Skin epidermis (tissue), 12 donors: ENCODE results near the gene BGN.

Source experiments
- H3K27ac ChIP-seq, 21 experiments: fragments of 200-600 bp; sonication (generic) in 11 of 21; one replicate each; pipeline ENCODE4 v1.5.0; 2020; ENCODE audit warnings: mild to moderate bottlenecking in 3 of 21, inconsistent platforms in 2 of 21, moderate library complexity in 2 of 21
- H3K4me3 ChIP-seq, 7 experiments: fragments of 200-600 bp; sonication (generic) in 2 of 7; one replicate each; pipeline ENCODE4 v1.5.0; 2020; ENCODE audit warnings: inconsistent platforms in 2 of 7, mild to moderate bottlenecking in 2 of 7, moderate library complexity in 1 of 7

BGN gene

GRCh38 chrX:153499341-153499740 is 4.6 kb downstream of the BGN start:
- peak overlapping the region in 3 of 21 experiments; percentile 20 to 69 (median 43) for H3K27ac ChIP-seq
- no peak overlapping the region for H3K4me3 ChIP-seq

GRCh38 chrX:153499876-153500275 is 5.1 kb downstream of the BGN start:
- no peak overlapping the region for H3K4me3 ChIP-seq
- H3K27ac ChIP-seq, result peak overlapping the region in 3 of 21 experiments; percentile 20 to 69 (median 43)

- peak overlapping the region in 1 of 21 experiments; percentile 88 for H3K27ac ChIP-seq
- H3K4me3 ChIP-seq, result no peak overlapping the region
These were observed 6.0 kb downstream of the BGN start for GRCh38 chrX:153500676-153501280.

GRCh38 chrX:153501530-153501929 is 6.8 kb downstream of the BGN start:
- Histone ChIP-seq H3K4me3 (no peak overlapping the region), H3K27ac (peak overlapping the region in 8 of 21 experiments; percentile 2 to 88 (median 34))

GRCh38 chrX:153502131-153502530 is 7.4 kb downstream of the BGN start:
- peak overlapping the region in 8 of 21 experiments; percentile 2 to 88 (median 34) for H3K27ac ChIP-seq
- peak overlapping the region in 2 of 7 experiments; percentile 24 to 27 for H3K4me3 ChIP-seq

GRCh38 chrX:153502796-153503195 is 8.0 kb downstream of the BGN start:
- Histone ChIP-seq H3K4me3 (peak overlapping the region in 2 of 7 experiments; percentile 24 to 27), H3K27ac (peak overlapping the region in 2 of 21 experiments; percentile 63 to 88)

GRCh38 chrX:153504445-153505016 is 9.8 kb downstream of the BGN start:
- Histone ChIP-seq H3K27ac (peak overlapping the region in 1 of 21 experiments; percentile 69), H3K4me3 (no peak overlapping the region)

- no peak overlapping the region for H3K27ac ChIP-seq
- H3K4me3 ChIP-seq, result no peak overlapping the region
These were observed 10.6 kb downstream of the BGN start for GRCh38 chrX:153505361-153505760.

- Histone ChIP-seq H3K4me3 (no peak overlapping the region), H3K27ac (no peak overlapping the region)
These were observed 12.9 kb downstream of the BGN start for GRCh38 chrX:153507484-153508178.

GRCh38 chrX:153509592-153509991 is 14.8 kb downstream of the BGN start:
- Histone ChIP-seq H3K27ac (no peak overlapping the region), H3K4me3 (no peak overlapping the region)

GRCh38 chrX:153510383-153510782 is 15.6 kb downstream of the BGN start:
- no peak overlapping the region for H3K27ac ChIP-seq

GRCh38 chrX:153511784-153512500 is 17.2 kb downstream of the BGN start:
- H3K4me3 ChIP-seq, result no peak overlapping the region
- no peak overlapping the region for H3K27ac ChIP-seq

More at GRCh38 chrX:153510383-153510782, 15.6 kb downstream of the BGN start:
- no peak overlapping the region for H3K4me3 ChIP-seq

- H3K27ac ChIP-seq, result no peak overlapping the region
- H3K4me3 ChIP-seq, result no peak overlapping the region
These were observed 17.7 kb downstream of the BGN start for GRCh38 chrX:153512501-153512893.

GRCh38 chrX:153513265-153513664 is 18.5 kb downstream of the BGN start:
- no peak overlapping the region for H3K4me3 ChIP-seq
- H3K27ac ChIP-seq, result no peak overlapping the region

GRCh38 chrX:153514259-153514658 is 19.5 kb downstream of the BGN start:
- Histone ChIP-seq H3K4me3 (no peak overlapping the region), H3K27ac (no peak overlapping the region)

GRCh38 chrX:153515435-153515834 is 20.7 kb downstream of the BGN start:
- H3K27ac ChIP-seq, result no peak overlapping the region

GRCh38 chrX:153516073-153516472 is 21.3 kb downstream of the BGN start:
- Histone ChIP-seq H3K27ac (no peak overlapping the region), H3K4me3 (no peak overlapping the region)

More at GRCh38 chrX:153515435-153515834, 20.7 kb downstream of the BGN start:
- H3K4me3 ChIP-seq, result no peak overlapping the region

GRCh38 chrX:153517423-153517822 is 22.6 kb downstream of the BGN start, which contains the start of gene ATP2B3:
ATP2B3 (plus strand) TSS chrX:153517642; CDS start chrX:153536248, 18,606 bp downstream.
- Histone ChIP-seq H3K4me3 (no peak within 1 kb of the TSS), H3K27ac (no peak within 1 kb of the TSS)

GRCh38 chrX:153517946-153518834 is 23.4 kb downstream of the BGN start:
- no peak overlapping the region for H3K27ac ChIP-seq

More at GRCh38 chrX:153517946-153518834, 23.4 kb downstream of the BGN start:
- no peak overlapping the region for H3K4me3 ChIP-seq
